22Rv1 (cell line): ENCODE data around the gene GFPT2.

Experiments used
- H3K27ac ChIP-seq: fragments of 450-650 bp; 2 replicates; pipeline ENCODE4 v1.5.1; 2017
- CTCF ChIP-seq: fragments of 450-650 bp; IDR thresholded peaks from 2 replicates; pipeline ENCODE4 v1.5.1; 2017; ENCODE audit warnings: mild to moderate bottlenecking
- ZFX ChIP-seq: fragments of 450-650 bp; IDR thresholded peaks from 2 replicates; pipeline ENCODE4 v1.6.1; 2017; ENCODE audit warnings: antibody characterized with exemption, borderline replicate concordance

The GFPT2 gene

GRCh38 chr5:180332861-180333260 is 20.3 kb downstream of the GFPT2 start:
- H3K27ac ChIP-seq = no peak overlapping the region
- TF ChIP-seq ZFX = no peak
- TF ChIP-seq CTCF = no peak

- H3K27ac ChIP-seq = no peak overlapping the region
- no peak for TF ChIP-seq CTCF
- no peak for TF ChIP-seq ZFX
Observed at GRCh38 chr5:180332051-180332517, 21.1 kb downstream of the GFPT2 start.

- H3K27ac ChIP-seq = no peak overlapping the region
- no peak for TF ChIP-seq CTCF
- no peak for TF ChIP-seq ZFX
Observed at GRCh38 chr5:180331647-180331950, 21.5 kb downstream of the GFPT2 start.

- H3K27ac ChIP-seq = no peak overlapping the region
- no peak for TF ChIP-seq ZFX
- TF ChIP-seq CTCF = no peak
Observed at GRCh38 chr5:180330810-180331646, 22.1 kb downstream of the GFPT2 start.

GRCh38 chr5:180330270-180330648 is 22.9 kb downstream of the GFPT2 start:
- H3K27ac ChIP-seq = no peak overlapping the region
- TF ChIP-seq CTCF (no peak), ZFX (no peak)

- no peak for TF ChIP-seq CTCF
- no peak for TF ChIP-seq ZFX
- no peak overlapping the region for H3K27ac ChIP-seq
Observed at GRCh38 chr5:180329606-180330269, 23.4 kb downstream of the GFPT2 start.

- no peak for TF ChIP-seq ZFX
- no peak overlapping the region for H3K27ac ChIP-seq
Observed at GRCh38 chr5:180329138-180329435, 24.0 kb downstream of the GFPT2 start.
